Muscle layer of colon (tissue), 2 donors: ENCODE measurements around the gene TMEM269.
A peak's percentile ranks its signal among the peaks of the same experiment; 100 is the strongest.

Source experiments
- H3K27ac ChIP-seq: one replicate; pipeline ENCODE4 v1.7.0; 2013; ENCODE audit warnings: low read depth, mild to moderate bottlenecking, low read length, moderate library complexity
- H3K27me3 ChIP-seq, 2 donors: one replicate each; pipeline ENCODE4 v1.7.0; 2013; ENCODE audit warnings: low read length in 2 of 2, mild to moderate bottlenecking in 2 of 2; ENCODE audit not compliant: insufficient read depth in 2 of 2, control insufficient read depth in 1 of 2
- H3K36me3 ChIP-seq: one replicate; pipeline ENCODE4 v1.7.0; 2013; ENCODE audit warnings: mild to moderate bottlenecking, low read length; ENCODE audit not compliant: insufficient read depth
- H3K4me1 ChIP-seq: one replicate; pipeline ENCODE4 v1.7.0; 2013; ENCODE audit warnings: mild to moderate bottlenecking, low read length; ENCODE audit not compliant: insufficient read depth
- H3K4me3 ChIP-seq, 2 donors: one replicate each; pipeline ENCODE4 v1.7.0; 2013; ENCODE audit warnings: low read length in 2 of 2, low read depth in 1 of 2, mild to moderate bottlenecking in 1 of 2, moderate library complexity in 1 of 2
- H3K9ac ChIP-seq: one replicate; pipeline ENCODE4 v1.7.0; 2013; ENCODE audit warnings: low read length
- H3K9me3 ChIP-seq: one replicate; pipeline ENCODE4 v1.7.0; 2013; ENCODE audit warnings: mild to moderate bottlenecking, low read length
- donor health status: abdominal sarcoma.
- donor health status: Adenocarcinoma of cecum.

Gene TMEM269

DNA sequence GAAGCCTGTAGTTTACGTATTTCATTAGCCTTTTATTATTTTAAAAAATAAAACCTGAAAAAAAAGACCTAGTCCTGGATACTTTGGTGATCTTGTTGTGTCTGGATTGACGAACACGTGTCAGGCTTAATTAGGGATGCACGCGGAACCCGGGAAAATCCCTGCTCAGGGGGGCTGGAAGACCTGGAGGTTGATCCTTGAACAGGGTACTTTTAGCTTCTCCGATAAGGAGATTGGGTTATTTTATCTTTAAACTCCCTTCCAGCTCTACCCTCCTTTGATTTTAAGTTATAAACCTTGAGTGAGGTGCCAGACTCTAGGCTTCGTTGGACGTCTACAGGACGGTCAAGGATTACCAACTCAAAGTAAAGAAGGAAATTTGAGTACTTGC lies 61.1 kb downstream of the TMEM269 start:
- H3K4me1 ChIP-seq: peaks cover 13% of the 10 kb centered on the region
- peaks cover 11% of the 10 kb centered on the region for H3K36me3 ChIP-seq
- no peak overlapping the region for H3K9ac ChIP-seq
- no peaks in the 10 kb centered on the region for H3K27me3 ChIP-seq
- H3K4me3 ChIP-seq: peak overlapping the region; percentile 44 to 82
- H3K27ac ChIP-seq: no peak overlapping the region
- no peaks in the 10 kb centered on the region for H3K9me3 ChIP-seq

DNA sequence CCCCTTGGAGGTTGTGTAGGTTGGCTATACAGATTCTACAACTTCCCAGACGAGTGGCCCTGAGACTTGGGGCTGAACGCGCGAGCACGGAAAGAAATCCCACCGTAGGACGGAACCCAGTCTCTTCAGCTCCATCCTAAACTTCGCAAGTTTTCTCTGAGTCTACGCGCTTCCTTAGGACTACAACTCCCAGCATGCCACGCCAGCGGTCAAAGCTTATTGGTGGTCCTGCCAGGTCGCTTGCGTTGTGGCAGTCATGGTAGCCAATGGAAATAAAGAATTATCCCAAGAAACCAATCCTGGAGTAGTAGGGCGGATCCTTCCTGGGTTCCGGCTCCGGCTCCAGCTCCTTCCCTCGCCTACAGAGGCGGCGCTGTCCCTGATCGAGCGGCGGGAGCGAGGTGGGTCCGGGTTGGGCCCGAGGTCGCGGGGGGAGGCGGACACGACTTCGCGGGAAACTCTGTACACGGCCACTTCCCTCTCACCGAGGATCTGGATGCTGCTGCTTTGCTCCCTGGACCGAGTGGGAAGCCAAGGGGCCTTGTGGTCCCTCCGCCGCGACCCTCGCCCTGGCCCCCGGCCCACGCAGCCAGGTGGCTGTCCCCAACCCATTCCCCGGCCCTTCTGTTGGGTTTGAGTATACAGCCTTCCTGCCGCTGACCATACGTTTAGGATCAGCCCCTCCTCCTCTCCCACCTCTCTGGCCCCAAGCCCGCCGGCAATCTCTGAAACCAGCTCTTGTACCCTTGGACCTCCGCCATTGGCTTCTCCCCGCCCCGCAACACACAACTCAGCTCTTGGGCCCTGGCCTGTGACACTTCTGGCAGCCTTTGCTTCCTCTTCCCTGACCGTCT lies 61.7 kb downstream of the TMEM269 start, which contains the start of gene ZNF691:
Gene ZNF691 (plus strand): TSS at position 357 of the 854 bp plus-strand sequence. CDS start 3,046 bp downstream, outside the sequence.
- no peaks in the 10 kb centered on the region for H3K9me3 ChIP-seq
- peak within 1 kb of the TSS; percentile 50 for H3K9ac ChIP-seq
- H3K4me1 ChIP-seq: peaks cover 13% of the 10 kb centered on the region
- peak within 1 kb of the TSS; percentile 57 for H3K27ac ChIP-seq
- no peaks in the 10 kb centered on the region for H3K27me3 ChIP-seq
- H3K36me3 ChIP-seq: peaks cover 18% of the 10 kb centered on the region
- H3K4me3 ChIP-seq: peak within 1 kb of the TSS; percentile 82 to 86

DNA sequence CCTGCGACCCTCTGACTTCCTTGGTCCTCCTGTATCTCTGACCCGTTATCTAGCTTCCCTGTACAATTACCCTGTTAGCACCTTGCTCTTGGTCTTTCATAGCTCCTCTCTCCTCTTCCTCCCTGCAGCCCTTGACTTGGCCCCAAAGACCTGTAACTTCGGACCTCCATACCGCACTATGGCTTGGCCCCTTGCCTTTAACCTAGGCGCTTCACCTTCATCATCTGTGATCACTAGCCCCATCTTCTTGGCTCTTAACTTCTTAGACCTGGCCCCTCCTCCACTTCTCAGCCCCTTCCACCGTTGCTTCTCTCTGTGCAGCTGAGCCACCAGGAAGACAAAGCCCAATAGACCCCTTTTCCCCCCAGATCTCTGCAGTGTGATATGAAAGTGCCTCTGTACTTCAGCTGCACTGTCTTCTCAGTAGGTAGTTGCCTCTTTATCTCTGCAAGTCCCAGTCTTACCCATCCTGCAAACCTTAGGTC lies 62.4 kb downstream of the TMEM269 start:
- peaks cover 13% of the 10 kb centered on the region for H3K4me1 ChIP-seq
- H3K36me3 ChIP-seq: peaks cover 22% of the 10 kb centered on the region
- H3K9ac ChIP-seq: peak overlapping the region; percentile 50
- H3K27ac ChIP-seq: peak overlapping the region; percentile 57
- peak overlapping the region; percentile 82 to 86 for H3K4me3 ChIP-seq
- H3K9me3 ChIP-seq: no peaks in the 10 kb centered on the region
- no peaks in the 10 kb centered on the region for H3K27me3 ChIP-seq

DNA sequence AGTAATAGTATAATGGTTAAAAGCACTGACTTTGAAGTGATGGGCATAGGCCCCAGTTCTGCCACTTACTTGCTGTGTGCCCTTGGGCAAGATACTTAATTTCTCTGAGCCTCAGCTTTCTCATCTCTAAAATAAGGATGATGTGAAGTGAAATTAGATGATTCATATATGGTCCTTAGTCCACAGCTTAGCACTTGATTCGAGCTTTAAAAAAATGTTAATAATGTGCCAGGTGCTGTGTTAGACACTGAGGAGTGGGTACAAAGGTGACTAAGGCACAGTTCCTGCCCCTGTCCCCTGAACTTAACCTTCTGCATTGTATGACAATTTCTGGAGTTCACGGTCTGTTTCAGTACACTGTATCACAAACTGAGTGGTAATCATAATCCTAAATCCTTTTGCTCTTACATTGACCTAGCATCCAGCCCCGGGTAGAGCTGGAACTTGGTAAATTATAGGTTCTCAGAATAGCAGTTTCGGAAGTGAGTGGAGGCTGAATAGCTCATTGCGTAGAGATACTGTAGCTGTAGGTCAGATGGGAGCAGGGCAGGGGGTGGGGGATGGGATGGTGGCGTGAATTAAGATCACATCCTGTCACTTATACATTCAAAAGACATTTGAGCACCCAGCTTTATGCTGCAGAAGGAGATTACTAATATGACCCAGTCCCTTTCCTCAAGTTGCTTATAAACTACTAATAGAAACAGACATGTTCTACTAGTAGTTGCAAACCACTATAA lies 63.1 kb downstream of the TMEM269 start:
- no peaks in the 10 kb centered on the region for H3K27me3 ChIP-seq
- H3K4me1 ChIP-seq: peaks cover 13% of the 10 kb centered on the region
- no peak overlapping the region for H3K27ac ChIP-seq
- no peaks in the 10 kb centered on the region for H3K9me3 ChIP-seq
- peaks cover 17% of the 10 kb centered on the region for H3K36me3 ChIP-seq
- no peak overlapping the region for H3K9ac ChIP-seq
- peak overlapping the region in 1 of 2 donors; percentile 82 for H3K4me3 ChIP-seq

DNA sequence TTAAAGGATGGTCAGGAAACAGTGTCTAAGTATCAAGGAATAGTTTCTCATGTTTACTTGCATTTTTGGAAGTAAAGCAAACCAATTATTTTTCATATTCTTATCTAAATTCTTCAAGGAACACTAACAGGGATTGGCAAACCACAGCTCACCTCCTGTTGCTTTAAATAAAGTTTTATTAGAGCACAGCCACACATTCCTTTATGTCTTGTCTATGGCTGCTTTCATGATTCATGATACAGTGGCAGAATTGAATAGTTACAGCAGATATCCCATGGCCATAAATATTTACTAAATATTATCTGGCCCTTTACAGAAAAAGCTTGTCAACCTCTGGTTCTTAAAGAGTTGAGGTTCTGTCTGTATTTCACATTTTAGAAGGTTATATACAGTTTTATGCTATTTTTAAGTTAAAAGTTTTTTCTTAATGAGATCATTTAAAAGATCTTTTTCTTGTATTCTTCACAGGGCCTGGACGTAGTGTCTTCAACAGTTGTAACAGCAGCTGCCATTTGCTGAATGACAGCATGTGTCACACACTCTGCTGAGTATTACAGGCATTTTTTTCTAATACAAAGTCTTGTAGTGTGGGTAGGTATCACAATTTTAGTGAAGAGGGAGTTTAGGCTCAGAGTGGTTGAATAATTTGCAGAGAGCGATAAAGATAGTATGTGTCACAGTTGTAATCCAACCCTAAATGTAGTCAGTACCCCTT lies 64.2 kb downstream of the TMEM269 start:
- Histone ChIP-seq H3K27ac (no peak overlapping the region), H3K9ac (no peak overlapping the region)

DNA sequence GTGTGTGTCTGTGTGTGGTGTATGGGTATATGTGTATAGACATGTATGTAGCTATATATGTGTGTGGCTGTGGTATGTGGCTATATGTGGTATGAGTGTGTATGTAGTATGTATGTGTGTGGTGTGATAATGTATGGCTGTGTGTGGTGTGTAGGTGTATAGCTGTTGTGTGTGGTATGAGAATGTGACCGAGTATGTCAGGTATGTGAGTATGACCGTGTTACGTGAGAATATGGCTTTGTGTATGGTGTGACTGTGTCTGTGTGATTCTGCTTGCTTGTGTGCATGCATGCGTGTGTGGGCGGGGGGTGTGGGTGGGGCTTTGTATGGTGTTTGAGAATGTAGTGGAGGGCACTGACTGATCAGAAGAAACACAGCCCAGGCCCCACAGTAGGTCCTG lies 65.2 kb downstream of the TMEM269 start:
- H3K4me1 ChIP-seq: peaks cover 13% of the 10 kb centered on the region
- peaks cover 13% of the 10 kb centered on the region for H3K36me3 ChIP-seq
- no peaks in the 10 kb centered on the region for H3K9me3 ChIP-seq
- no peaks in the 10 kb centered on the region for H3K27me3 ChIP-seq
- H3K27ac ChIP-seq: no peak overlapping the region
- H3K9ac ChIP-seq: no peak overlapping the region
- H3K4me3 ChIP-seq: no peak overlapping the region

More for the DNA sequence above, 64.2 kb downstream of the TMEM269 start:
- H3K4me1 ChIP-seq: peaks cover 13% of the 10 kb centered on the region
- no peaks in the 10 kb centered on the region for H3K27me3 ChIP-seq
- no peaks in the 10 kb centered on the region for H3K9me3 ChIP-seq
- peaks cover 13% of the 10 kb centered on the region for H3K36me3 ChIP-seq
- no peak overlapping the region for H3K4me3 ChIP-seq
